HG03432 (cell line): ENCODE results near the gene VSX1.

Experiments
- ATAC-seq: cut with Tn5 transposase; IDR thresholded peaks from one replicate; pipeline ENCODE4 v1.9.1; 2021; ENCODE audit warnings: mild to moderate bottlenecking, moderate library complexity; ENCODE audit not compliant: unreplicated experiment

Gene VSX1

DNA sequence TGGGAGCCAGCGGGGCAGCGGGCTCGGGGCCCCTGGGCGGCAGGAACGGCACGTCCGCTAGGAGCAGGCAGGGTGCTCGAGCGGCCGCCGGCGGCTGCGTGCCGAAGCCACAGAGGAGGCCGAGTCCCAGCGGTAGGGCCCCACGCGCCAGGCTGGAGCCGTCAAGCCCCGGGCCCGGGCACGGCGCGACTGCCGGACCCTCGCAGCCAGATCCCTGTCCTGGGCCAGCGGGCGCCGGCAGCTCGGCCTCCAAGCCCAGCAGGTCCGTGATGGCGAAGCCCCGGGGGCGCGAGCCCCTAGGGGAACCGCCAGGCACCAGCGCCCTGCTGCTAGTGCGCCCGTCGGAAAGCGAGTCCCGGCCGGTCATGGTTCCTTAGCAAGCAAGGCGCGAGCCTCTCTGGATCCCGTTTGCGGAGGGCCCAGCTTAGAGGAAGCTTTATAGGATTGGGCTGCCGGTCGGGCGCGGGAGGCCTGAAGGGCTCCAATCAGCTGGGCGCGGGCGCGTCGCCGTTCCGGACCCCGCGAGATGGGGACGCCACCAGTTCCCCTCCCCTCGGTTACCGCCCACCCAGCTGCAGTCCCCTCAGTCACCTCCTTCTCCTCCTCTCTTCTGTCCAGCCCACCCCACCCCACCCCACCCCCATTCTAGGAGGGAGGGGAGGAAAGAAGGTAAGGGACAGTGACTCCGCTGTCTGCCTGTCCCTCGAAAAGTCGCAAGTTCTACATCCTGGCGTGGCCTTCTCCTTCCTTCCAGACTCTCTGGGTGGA is at the start of gene VSX1:
Gene VSX1, minus strand, starts transcription at position 412 of the 768 bp plus-strand sequence. Its CDS starts 45 bp downstream, at position 367.
- no peak for ATAC-seq

DNA sequence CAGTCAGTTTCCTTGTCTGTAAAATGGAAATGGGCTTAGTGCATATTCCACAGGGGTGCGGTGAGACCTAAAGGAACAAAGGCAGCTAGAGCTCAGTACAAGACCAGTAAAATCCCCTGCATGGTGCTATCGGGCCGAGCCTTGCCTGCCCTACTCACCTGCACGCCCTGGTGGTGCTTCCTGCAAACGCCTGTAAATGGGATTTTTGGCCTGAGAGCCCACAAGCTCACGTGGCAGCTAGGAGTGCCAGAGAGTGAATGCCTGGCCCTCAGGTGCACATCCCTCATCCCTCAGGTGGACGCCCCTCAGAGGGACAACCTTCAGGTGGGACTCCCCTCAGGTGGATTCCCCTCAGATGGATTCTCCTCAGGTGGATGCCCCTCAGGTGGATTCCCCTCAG is 48.0 kb upstream of the VSX1 start:
- no peak for ATAC-seq

DNA sequence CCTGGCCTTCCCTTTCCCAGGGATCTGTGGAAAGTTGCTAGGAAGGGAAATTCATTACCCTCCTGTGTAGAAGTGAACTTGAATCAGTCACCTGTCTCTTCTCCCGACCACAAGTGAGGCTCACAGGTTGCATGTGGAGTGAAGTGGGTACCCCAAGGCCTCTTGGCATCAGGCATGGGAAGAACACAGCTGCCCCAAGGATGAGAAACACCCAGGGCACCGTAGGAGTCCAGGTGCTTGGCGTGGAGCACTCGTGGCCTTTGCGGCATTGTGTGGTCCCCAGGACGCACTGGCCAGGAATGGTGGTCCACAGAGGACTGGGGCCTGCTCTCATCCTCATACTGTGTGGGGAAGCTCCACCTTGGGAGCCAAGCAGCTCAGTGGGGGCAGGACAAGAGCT is 47.5 kb upstream of the VSX1 start:
- ATAC-seq: no peak

DNA sequence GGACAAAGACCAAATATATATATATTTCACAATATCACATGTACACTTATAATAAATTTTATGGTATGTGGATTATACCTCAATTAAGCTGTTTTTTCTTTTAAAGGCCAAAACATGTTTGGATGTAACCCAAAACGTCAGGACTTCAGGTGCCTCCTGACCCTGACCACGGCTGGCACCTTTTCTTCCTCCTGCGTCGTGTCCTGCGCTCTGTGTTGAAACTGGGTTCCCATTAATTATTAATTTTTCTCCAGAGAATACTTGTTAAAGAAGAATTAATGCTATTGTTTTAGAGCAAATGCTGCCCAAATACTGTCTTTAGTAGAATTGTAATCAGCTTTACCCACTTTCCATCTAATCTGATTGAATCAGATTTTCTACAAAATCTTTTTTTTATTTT is 46.7 kb upstream of the VSX1 start:
- ATAC-seq: no peak

DNA sequence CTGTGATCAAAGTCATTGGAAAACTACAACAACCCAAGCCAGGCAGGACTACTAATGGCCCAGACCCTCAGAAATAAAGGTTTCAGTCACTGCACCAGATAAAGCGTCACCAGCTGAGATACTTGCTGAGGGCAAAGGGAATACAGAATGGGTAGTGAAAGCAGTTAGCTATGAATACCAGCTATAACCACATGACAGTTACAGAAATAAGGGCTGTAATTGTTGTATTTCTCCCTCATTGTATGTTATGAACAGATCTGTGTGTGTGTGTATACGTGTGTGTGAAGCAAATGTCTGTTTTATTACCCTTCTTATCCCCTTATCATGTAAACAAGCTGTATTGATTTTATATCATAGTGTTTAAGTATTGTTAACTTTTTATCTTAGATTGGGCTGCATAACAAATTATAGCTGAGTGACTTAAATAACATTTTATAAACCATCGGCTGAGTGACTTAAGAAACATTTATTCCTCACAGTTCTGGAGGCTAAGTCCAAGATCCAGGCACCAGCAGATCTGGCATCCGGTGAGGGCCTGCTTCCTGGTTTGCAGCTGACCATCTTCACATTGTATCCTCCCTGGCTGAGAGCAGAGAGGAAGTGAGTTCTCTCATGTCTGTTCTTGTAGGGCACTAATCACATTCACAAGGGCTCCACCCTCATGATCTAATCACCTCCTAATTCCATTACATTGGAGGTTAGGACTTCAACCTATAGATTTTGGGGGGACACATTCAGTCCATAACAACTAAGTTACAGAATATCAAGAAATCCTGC is 46.0 kb upstream of the VSX1 start:
- ATAC-seq: no peak

DNA sequence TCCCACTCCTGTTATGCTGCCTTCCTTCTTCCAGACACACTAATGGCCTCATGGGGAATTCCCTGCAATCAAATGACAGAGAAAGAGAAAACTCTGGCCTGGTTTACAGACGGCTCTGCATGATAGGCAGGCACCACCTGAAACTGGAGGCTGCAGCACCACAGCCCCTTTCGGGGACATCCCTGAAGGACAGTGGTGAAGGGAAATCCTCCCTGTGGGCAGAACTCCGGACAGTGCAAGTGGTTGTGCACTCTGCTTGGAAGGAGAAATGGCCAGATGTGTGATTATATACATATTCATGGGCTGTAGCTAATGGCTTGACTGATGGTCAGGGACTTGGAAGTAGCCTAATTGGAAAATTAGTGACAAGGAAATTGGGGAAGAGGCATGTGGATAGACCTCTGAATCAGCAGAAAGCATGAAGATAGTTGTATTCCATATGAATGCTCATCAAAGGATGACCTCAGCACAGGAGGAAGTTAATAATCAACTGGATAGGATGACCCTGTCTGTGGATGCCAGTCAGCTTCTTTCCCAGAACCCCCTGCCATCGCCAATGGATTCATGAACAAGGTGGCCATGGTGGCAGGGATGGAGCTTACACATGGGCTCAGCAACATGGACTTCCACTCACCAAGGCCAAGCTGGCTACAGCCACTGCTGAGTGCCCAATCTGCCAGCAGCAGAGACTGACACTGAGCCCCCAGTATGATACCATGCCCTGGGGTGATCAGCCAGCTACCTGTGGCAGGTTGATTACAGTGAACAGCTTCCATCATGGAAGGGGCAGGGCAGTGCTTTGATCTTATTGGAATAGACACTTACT is 44.5 kb upstream of the VSX1 start:
- ATAC-seq: no peak

DNA sequence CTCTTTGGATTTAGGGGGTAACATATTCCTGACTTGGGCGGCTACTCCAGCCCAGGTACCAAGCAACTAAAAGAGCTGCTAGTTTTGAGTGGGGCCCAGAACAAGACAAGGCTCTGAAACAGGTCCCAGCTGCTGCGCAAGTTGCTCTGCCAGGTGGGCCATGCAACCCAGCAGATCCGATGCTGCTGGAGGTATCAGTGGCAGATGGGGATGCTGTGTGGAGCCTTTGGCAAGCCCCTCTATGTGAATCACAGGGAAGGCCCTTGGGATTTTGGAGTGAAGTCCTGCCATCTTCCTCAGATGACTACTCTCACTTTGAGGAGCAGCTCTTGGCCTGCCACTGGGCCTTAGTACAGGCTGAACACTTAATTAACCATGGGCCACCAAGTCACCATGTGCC is 43.7 kb upstream of the VSX1 start:
- no peak for ATAC-seq

DNA sequence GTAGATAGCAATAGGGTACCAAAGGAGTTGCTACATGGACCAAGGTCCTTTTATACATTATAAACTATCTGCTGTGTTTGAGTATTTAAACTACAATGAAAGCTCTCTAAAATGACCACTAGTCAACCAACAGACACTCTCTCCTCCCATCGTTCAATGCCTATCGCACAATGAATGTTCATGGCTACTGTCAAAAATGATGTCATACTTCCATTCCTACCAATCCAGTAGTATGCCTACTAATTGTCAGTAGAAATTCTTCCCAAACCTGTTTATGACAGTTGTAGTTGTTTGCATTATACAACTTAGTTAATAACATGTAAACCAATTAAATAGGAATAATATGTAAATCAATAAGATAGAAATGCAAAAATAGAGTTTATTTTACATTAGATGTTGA is 39.0 kb upstream of the VSX1 start:
- no peak for ATAC-seq

DNA sequence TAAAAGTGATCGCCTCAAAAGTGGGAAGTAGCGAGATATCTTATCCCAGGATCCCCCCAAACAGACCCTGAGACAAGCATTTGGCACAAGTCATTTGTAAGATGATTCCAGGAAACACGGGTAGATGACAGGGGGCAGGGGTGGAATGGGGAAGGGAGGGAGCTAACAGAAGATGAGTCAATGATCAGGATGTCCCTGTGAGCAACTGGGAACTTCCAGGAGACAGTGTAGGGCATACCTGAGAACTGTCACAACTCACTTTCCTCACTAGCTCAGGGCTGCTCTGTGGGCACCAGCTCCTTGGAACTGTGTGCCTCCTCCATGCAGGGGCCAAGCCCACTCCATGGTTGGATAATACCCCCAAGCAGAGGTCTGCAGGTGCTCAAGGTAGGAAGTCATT is 38.5 kb upstream of the VSX1 start:
- no peak for ATAC-seq

DNA sequence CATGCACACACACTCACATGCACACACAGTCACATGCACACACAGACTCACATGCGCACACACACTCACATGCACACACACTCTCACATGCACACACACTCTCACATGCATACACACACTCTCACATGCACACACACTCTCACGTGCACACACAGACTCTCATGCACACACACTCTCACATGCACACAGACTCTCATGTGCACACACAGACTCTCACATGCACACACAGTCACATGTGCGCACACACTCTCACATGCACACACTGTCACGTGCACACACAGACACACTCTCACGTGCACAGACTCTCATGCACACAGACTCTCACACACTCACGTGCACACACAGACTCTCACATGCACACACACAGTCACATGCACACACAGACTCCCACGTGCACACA is 36.6 kb upstream of the VSX1 start:
- no peak for ATAC-seq

DNA sequence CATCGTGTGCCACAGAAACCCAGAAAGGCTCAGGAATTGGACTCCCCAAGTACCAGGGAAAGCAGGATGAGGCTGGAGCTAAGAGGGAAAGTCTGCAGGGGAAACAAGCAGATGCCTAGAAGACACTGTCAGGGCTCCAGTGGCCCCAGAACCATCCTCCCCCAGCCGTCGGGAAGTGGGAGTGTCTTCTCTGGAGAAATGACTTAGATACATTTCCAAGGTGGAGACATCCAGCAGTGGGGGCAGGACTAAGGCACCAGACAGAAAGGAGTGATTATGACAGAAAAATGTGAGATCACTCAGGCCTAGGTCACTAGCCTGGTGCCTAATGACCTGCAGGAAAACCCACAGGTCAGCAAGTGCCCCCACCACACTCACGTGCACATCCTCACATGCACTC is 36.0 kb upstream of the VSX1 start:
- no peak for ATAC-seq

DNA sequence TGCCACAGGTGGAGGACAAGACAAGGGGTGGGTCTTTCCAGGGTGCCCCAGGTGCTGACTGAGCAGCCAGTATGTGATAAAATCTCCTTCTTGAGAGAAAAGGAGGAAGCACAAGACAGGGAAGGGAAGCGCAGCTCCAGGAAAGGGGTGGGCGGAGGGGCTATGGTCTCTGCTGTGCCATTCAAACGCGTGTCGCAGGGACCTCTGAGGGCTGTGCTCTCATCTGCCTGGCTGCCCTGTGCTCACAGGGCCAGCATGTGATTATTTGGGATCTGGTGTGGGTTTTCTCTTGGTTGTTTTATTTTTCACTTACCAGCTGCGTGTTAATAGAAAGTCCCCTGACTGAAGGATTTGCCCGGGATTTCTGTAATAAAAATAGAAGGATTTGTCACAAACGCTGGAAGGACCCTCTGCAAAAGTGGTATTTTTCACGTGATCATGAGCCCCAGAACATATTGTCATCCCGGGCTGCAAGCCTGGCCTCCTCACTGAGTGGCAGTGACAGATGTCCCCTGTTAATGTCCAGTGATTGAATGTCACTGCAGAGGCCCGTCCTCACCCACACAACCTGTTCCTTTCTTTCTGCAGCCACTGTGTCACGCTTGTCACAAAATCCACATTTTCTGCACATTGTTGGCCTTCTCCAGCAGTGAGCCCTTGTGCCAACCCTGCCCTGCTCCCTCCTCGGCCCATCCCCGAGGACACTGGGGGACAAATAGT is 35.0 kb upstream of the VSX1 start:
- ATAC-seq: no peak

DNA sequence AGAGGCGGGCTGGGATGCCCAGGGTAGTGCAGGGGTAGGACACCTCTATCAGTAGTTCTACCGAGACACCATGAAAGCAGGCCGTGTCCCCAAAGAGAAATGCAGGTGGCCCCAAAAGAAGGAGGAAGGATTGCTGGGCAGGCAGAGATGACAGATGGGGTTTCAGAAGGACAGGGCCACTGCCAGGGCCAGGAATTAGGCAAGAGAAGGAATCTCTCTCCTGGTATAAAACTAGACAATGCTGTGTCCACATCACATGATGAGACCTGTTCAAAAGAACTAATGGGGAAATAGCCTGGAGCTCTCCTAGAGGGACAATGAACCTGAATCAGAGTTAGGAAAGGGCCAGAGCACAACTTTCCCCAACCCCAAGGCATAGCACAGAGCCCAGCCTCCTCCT is 21.6 kb upstream of the VSX1 start:
- ATAC-seq: no peak

DNA sequence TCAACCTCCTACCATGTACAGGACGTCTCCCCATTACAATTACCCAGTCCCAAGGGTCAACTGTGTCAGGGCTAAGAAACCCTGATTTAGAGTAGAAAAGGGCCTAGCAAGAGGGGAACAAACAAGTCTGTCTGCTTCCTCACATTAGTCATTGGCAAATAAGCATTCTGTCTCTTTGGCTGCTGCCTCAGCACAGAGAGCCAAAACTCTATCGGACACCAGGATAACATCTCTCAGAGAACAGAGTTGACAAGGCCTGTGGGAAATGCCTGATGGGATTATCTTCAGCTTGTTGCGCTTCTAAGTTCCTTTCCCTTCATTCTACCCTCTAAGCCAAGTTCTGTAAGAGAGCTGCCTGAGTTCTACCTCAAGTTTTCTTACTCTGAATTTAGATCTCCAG is 19.0 kb upstream of the VSX1 start:
- no peak for ATAC-seq

DNA sequence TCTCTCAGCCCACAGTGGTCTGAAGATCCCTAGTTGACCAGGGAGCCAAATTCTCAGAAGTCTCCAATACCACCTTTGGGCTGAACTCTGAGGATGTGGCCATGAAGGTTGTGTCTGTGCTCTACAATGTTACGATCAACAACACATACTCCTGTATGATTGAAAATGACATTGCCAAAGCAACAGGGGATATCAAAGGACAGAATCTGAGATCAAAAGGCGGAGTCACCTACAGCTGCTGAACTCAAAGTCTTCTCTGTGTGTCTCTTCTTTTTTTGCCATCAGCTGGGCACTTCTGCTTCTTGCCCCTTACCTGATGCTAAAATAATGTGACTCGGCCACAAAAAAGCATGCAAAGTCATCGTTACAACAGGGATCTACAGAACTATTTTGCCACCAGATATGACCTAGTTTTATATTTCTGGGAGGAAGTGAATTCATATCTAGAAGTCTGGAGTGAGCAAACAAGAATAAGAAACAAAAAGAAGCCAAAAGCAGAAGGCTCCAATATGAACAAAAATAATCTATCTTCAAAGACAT is 17.7 kb upstream of the VSX1 start:
- ATAC-seq: no peak

DNA sequence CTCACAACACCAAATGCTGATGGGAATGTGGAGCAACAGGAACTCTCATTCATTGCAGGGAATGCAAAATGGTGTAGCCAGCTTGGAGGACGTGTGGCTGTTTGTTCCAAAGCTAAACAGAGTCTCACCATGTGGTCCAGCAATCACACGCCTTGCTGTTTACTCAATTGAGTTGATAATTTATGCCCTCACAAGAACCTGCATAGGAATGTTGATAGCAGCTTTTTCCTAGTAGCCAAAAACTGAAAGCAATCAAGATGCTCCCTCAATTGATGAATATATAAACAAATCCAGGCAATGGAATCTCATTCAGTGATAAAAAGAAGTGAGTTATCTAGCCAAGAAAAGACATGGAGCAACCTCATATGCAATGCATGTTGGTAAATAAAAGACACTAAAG is 15.6 kb upstream of the VSX1 start:
- no peak for ATAC-seq

DNA sequence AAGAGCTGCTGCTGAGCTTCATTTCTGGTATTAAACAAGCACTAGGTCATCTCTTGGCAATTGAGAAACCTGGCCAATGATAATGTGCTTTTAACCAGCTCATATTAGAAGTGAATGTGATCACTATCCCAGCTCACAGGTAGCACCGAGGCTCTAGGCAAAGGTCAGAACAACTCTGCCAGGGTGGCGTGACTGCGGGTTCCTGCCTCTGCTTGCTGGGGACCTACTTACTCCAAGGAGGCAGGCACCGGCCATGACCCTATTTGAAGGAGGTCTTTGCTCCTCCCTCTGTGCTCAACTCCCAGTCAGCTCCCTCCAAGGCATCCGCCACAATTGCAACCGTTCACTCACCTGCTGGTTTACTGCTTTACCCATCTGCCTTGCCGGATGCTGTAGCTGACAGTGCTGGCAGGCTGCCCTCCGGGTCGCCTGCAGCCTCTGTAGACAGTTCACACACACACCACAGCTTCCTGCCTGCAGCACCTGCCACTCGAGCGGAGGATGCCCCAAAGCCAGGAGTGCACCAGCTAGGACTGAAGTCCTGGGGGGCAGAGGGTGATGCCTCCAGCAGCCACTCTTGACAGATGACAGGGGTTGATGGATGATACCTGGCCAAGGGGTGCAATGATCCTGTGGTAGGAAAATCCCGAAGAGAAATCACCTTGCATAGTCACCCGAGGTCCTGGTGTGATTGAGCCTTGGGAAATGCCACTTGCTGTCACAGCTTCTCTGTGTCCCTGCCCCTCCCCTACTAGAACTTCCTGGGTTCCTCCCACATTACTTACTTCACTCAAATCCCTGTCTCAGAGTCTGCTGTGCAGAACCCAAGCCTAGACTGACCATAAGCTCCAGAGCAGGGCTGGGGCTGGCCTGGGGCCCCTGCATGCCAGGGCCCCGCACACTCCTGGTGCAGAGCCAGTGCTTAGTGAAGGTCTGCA is 8.8 kb upstream of the VSX1 start:
- ATAC-seq: peak; percentile 85

DNA sequence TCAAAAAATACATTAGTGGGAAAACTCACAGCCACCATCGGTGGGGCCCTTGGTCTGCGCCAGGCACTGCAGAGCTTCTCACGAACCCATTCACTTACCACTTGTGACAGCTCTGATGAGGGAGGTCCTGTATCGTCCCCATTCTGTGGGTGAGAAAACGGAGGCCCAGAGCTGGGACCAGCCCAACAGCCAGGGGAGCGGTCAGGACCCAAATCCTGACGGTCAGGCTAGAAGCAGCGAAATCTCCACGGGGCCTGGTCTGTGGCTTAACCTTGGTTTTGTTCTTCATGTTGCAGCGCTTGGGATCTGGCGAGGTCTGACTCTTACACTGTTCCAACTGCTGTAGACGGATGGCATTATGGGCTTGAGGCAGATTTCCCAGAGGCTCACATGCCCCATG is 7.7 kb upstream of the VSX1 start:
- ATAC-seq: no peak

DNA sequence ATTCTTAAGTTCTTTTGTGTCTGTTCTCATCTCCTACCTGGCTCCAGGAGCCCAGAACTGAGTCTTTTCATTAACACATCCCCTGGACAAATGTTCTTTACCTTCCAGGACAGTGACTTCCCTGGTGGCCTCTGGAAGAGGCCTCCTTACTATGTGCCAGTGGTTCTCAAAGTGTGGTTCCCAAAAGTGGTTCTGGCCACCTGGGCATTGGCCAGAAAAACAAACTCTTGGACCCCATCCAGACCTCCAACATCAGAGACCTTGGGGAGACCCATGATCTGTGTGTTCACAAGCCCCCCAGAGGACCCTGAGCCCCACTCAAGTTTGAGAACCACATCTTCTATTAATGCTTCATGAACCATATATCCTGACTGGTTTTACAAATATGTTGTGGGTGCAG is 7.2 kb upstream of the VSX1 start:
- no peak for ATAC-seq

DNA sequence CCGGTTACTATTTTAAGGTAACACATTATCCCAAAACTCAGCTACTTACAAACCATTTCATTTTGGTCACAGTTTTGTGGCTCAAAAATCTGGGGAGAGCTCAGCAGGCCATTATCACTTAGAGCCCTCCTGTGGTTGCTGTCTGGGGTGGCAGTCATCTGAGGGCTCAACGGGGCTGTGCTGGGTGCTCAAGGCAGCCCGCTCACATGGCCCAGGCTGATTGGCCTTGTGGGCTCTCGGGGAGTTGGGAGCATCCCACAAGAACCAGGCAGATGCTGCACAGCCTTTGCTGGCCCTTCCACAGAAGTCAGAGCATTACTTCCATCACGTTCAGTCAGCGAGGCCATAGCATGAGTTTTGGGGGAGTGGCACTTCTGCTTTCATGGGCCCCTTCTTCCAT is 6.3 kb upstream of the VSX1 start:
- no peak for ATAC-seq
